HG03575 (cell line): ENCODE data around the gene SNRNP70.
"Not testable (repeated sequence)": the region's sequence is repeated elsewhere in the genome, so short reads cannot be mapped to it uniquely, and the experiment has no call there.

Experiments
- ATAC-seq: cut with Tn5 transposase; IDR thresholded peaks from one replicate; pipeline ENCODE4 v1.9.1; 2021; ENCODE audit not compliant: unreplicated experiment, insufficient number of reproducible peaks, low FRiP score; ENCODE audit errors: extremely low read depth

The SNRNP70 gene

DNA sequence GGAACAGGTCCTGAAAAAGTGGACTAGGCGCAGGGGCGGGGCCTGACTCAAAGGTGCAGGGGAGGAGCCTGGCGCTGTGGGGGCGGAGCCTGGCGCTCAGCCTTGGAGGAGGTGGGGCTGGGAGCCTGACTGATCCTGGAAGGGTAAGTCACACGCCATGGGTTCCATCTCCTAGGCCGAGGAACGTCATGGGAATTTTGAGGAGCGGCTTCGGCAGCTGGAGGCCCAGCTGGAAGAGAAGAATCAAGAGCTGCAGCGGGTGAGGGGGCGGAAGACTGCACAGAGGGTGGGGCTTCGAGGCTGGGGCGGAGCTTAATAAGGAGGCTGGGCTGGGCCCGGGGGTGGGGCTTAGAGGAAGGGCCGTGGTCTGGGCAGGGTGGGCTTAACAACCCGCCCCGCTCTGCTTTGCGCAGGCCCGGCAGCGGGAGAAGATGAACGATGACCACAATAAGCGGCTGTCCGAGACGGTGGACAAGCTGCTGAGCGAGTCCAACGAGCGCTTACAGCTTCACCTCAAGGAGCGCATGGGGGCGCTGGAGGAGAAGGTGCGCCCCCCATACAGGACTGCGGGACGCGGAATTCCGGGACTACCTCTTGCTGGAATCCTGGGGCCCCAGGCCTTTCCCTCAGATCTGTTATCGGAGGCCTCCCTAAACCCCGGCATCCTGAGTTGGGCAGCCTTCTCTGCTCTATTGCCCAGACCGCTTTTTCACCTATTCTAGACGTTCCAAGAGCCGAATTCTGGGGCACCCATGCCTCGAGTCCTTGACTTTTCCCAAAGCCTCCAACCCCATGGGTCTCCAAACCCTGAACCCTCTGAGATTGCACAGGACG, 48.6 kb downstream of the SNRNP70 start:
- no peak for ATAC-seq

DNA sequence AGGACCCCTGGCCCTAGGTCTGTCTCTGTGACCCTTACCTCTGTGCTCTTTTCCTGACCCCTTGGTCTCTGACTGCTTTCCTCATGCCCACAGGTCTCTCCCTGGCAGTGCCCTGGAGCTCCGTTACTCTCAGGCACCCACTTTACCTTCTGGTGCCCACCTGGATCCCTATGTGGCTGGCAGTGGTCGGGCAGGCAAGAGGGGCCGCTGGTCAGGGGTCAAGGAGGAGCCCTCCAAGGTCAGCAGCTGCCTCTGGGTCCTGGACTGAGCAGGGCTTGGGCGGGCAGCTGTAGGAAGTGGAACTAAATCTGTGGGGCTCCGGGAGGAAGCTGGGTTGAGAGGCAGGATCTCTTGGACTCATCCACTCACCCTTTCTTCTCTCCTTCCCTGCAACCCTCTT, 50.4 kb downstream of the SNRNP70 start:
- no peak for ATAC-seq

- ATAC-seq, result no peak
Observed at GRCh38 chr19:49136771-49137171, 51.5 kb downstream of the SNRNP70 start.

DNA sequence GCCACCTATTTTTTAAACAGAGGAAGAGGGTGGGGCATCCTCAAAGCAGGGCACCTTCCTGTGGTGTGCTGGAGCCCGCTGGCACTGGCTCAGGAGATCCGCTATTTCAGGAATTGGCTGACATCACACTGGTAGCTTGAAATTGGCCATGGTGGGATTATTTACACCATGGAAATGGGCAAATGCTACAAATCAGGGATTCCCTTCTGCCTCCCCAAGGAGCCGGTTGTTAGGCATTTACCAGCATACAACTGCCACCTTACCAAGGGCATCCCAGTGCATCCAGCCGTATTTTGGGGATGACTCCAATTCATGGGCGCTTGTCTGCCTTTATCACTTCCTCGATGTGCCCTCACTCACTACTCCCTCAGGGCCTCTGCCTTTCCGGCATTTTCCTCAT, 55.7 kb downstream of the SNRNP70 start:
- ATAC-seq, result no peak

DNA sequence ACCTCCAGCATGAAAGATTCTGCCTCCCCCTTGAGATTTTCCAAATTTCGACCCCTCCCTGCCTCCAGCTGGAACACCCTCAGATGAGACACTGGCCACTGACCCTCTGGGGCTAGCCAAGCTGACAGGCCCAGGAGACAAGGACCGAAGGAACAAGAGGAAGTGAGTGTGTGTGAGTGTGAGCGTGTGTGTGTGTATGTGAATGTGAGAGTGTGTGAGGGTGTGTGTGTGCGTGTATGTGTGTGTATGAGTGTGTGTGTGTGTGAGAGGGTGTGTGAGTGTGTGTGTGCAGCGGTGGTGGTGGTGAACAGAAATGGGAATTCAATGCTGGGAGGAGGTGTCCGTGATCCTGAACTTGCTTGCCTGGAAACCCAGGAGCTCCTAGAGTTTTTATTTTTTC, 56.1 kb downstream of the SNRNP70 start:
- ATAC-seq, result no peak

DNA sequence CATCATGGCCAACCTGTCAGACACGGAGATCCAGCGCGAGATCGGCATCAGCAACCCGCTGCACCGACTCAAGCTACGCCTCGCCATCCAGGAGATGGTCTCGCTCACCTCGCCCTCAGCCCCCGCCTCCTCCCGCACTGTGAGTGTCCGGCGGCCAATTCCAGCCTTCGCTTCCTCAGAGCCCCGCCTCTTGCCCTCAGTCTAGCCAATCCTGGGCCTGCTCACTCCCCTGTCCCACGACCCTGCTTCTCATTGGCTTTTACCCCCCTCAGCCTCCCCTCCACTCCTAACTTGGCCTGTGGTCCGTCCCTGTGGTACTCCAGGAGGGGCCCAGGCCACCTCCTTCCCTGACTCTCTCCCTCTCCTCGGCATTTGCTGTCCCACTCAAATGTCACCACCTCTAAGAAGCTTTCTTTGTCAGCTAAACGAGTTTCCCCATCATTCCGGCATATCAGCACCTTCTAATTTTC, 57.6 kb downstream of the SNRNP70 start:
- no peak for ATAC-seq

DNA sequence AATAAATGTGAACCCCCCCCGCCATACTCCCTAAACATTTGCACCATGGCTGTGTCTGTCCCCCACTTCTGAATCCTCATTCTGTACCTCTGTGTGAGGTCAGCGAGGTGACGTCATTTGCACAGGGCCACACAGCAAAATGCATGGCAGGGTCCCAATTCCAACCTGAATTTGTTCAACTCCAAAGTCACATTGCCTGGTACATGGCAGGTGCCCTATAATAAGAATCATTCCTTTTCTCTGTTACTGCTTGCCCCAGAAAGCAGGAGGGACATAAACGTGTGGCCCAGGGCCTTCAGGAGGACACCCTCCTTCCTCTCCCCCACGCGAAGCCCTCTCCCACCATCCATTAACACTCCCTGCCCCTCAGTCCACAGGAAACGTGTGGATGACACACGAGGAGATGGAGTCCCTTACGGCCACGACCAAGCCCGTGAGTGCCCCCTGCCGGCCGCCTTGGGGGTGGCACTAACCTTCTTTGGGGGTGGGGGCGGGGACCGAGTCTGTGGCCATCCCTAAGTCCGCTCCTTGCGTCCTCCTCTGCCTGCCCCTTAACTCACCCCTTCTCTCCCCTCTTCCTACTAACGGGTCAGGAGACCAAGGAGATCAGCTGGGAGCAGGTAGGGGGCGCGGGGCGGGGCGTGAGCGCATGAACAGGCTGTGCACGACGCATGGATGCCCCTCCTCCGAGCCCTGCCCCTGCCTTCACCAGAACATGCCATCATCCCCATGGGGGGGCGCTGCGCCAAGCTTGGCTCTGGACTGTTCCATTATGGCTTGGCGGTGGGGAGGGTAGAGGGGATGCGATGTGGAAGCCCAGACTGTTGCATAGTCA, 60.5 kb downstream of the SNRNP70 start:
- no peak for ATAC-seq

DNA sequence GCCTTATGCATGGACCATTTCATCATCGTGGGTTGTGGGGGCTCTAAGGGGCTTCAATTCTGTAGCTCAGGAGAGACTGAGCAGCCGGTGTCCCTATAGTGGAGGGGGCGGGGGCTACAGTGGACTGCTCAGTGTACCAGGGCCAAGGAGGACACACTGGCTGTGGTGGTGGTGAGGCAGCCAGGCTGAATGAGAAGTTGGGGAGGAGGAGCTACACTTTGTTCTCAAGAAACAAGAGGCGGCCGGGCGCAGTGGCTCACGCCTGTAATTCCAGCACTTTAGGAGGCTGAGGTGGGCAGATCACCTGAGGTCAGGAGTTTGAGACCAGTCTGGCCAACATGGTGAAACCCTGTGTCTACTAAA, 61.1 kb downstream of the SNRNP70 start:
- not testable (repeated sequence) for ATAC-seq

DNA sequence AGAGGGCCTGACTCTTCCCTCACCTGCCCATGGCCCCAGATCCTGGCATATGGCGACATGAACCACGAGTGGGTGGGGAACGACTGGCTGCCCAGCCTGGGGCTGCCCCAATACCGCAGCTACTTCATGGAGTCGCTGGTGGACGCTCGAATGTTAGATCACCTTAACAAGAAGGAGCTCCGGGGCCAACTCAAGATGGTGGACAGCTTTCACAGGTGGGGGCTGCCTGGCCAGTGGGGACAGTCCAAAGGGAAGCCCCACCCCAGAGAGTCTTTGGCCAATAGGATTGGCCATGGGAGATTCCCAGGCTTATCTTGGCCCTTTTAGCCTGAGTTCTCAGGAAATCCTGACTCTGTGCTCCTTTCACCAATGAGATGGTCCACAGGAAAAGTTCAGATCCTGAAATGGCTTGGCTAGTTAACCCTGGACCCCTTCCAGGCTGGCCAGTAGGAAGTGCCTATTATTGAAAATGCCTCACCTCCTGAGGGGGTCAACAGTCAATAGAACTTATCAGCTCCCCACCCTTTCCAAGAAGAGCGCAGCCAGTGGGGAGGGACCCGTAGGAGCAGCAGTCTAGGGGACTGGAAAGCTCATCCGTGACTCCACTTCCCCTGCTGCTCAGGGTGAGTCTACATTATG, 62.9 kb downstream of the SNRNP70 start:
- no peak for ATAC-seq

GRCh38 chr19:49148784-49149651, 63.8 kb downstream of the SNRNP70 start:
- ATAC-seq, result no peak

DNA sequence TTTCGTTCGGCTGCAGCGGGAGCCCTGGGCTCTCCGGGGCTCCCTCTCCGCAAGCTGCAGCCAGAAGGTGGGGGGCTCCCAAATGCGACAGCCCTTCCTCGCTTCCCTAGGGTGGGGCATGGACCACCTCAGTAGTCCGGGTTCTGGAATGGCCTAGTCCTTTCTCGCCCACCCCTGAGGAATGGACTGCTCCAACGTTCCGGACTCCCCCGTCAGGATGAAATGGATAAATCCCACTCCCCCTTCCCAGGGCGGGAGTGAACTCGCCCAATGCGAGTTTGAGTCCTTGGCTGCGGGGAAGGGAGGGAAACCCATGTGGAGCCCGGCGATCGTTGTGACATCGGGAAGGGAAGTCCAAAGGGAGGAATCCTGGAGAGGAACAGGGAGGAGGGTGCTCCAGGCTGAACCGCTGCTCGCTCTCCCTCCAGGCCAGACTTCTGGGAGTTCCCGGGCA, 64.4 kb downstream of the SNRNP70 start:
- ATAC-seq, result no peak

GRCh38 chr19:49150106-49150943, 65.1 kb downstream of the SNRNP70 start:
- ATAC-seq, result no peak

- no peak for ATAC-seq
Observed at GRCh38 chr19:49150944-49151243, 65.6 kb downstream of the SNRNP70 start.

DNA sequence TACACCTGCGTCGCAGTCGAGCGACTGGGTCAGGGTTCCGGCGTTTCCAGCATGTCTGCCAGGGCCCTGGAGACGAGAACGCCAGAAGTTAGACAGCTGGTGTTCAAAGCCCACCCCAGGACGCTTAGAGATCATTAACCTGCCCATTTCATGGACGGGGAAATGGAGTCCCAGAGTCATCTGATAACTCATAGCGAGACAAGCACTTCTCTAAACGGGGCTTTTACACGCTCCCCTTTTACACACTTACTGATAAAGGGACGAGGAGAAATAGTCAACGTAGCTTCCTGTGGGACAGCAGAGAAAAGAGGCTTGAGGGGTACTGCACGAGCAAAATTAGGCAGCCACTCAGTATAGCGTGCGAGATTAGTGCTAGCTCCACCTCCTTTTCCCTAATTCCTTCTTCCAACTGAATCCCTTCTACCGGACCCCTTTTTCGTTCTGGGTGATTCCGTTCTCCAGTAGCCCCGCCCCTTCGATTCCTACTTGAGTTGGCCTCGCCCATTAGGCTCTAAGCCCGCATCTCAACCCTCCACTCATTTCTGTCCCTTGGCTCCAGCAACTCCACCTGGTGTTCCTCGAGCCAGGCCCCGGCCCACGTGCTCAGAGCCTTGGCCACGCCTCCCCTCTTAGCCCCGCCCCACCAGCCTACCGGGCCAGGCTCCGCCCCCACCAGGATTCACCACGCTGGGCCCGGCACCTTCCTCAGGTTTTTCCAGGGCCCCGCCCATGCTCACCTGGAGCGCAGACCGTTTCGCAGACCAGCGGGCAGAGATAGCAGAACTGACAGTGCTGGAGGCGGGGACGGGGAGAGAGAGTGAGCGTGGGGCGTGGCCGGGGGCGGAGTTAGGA, 66.2 kb downstream of the SNRNP70 start:
- no peak for ATAC-seq

DNA sequence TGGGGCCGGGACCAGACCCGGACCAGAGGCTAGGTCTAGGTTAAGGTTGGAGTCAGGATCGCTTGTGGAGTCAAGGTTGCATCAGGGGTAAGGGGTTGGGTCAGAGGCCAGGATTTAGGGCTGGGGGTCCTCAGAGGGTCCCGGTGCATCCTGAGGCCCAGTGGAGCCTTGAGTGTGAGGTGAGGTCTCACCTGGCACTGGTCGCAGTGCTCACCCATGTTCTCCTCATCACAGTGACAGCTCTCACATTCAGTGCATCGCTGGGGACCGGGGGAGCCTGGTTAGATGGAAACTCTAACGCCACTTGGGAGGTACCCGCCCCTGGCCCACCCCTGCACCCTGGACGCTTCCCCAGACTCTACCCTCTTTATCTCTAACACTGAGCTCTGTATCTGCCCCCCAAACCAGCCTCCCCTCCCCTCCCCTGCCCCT, 66.9 kb downstream of the SNRNP70 start:
- ATAC-seq, result no peak

GRCh38 chr19:49153167-49153809, 68.0 kb downstream of the SNRNP70 start:
- no peak for ATAC-seq

DNA sequence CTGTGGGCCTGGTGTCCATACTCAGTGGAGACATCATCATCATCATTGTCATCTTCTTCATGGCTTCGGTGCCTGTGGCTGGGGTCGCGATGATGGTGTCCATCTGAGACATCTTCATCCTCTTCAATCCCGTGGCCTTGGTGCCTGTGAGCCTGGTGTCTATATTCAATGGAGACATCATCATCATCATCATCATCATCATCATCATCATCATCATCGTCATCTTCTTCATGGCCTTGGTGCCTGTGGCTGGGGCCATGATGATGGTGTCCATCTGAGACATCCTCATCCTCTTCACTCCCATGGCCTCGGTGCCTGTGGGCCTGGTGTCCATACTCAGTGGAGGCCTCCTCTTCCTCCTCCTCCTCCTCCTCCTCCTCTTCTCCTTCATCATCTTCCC, 69.0 kb downstream of the SNRNP70 start:
- ATAC-seq, result no peak
